Putamen (tissue), 1 donor: Measurements from ENCODE around the gene DOHH.
"Not testable (repeated sequence)": the region's sequence is repeated elsewhere in the genome, so short reads cannot be mapped to it uniquely, and the experiment has no call there.

Source experiments
- DNase-seq: peaks from one replicate; pipeline ENCODE4 v3.0.0-alpha.2; 2016; ENCODE audit warnings: low spot score

DOHH gene

GRCh38 chr19:3459089-3459881, 41.2 kb downstream of the DOHH start:
- peak; percentile 71 for DNase-seq

- DNase-seq: no peak
These were observed 42.0 kb downstream of the DOHH start for GRCh38 chr19:3458229-3459088.

GRCh38 chr19:3457528-3458228, 42.8 kb downstream of the DOHH start:
- DNase-seq: no peak

GRCh38 chr19:3456925-3457527, 43.4 kb downstream of the DOHH start:
- DNase-seq: no peak

- DNase-seq: no peak
These were observed 44.4 kb downstream of the DOHH start for GRCh38 chr19:3455960-3456601.

- DNase-seq: no peak
These were observed 45.0 kb downstream of the DOHH start for GRCh38 chr19:3455393-3455955.

- DNase-seq: no peak
These were observed 45.6 kb downstream of the DOHH start for GRCh38 chr19:3454656-3455392.

GRCh38 chr19:3453840-3454239, 46.6 kb downstream of the DOHH start:
- no peak for DNase-seq

GRCh38 chr19:3452942-3453214, 47.6 kb downstream of the DOHH start:
- DNase-seq: not testable (repeated sequence)

- DNase-seq: no peak
These were observed 48.1 kb downstream of the DOHH start for GRCh38 chr19:3452171-3452941.

- DNase-seq: no peak
These were observed 49.0 kb downstream of the DOHH start for GRCh38 chr19:3451451-3451866.

- no peak for DNase-seq
These were observed 49.6 kb downstream of the DOHH start for GRCh38 chr19:3450796-3451411.

GRCh38 chr19:3448616-3449334, 51.7 kb downstream of the DOHH start:
- DNase-seq: no peak

- not testable (repeated sequence) for DNase-seq
These were observed 53.8 kb downstream of the DOHH start for GRCh38 chr19:3446657-3447056.

- no peak for DNase-seq
These were observed 55.7 kb downstream of the DOHH start for GRCh38 chr19:3444695-3445234.

- no peak for DNase-seq
These were observed 56.4 kb downstream of the DOHH start for GRCh38 chr19:3443840-3444694.

GRCh38 chr19:3442487-3443071, 57.9 kb downstream of the DOHH start:
- DNase-seq: no peak
